NOMO-1 treated with DMSO at 0.1 percent for 48 hours (cell line): ENCODE results near the gene TOMM40.
"Not testable (repeated sequence)": the region's sequence is repeated elsewhere in the genome, so short reads cannot be mapped to it uniquely, and the experiment has no call there.

Source experiments
- DNase-seq: peaks from one replicate; lab custom pipeline; 2025; ENCODE audit not compliant: unreplicated experiment; lab: John Stamatoyannopoulos, UW

Gene TOMM40

DNA sequence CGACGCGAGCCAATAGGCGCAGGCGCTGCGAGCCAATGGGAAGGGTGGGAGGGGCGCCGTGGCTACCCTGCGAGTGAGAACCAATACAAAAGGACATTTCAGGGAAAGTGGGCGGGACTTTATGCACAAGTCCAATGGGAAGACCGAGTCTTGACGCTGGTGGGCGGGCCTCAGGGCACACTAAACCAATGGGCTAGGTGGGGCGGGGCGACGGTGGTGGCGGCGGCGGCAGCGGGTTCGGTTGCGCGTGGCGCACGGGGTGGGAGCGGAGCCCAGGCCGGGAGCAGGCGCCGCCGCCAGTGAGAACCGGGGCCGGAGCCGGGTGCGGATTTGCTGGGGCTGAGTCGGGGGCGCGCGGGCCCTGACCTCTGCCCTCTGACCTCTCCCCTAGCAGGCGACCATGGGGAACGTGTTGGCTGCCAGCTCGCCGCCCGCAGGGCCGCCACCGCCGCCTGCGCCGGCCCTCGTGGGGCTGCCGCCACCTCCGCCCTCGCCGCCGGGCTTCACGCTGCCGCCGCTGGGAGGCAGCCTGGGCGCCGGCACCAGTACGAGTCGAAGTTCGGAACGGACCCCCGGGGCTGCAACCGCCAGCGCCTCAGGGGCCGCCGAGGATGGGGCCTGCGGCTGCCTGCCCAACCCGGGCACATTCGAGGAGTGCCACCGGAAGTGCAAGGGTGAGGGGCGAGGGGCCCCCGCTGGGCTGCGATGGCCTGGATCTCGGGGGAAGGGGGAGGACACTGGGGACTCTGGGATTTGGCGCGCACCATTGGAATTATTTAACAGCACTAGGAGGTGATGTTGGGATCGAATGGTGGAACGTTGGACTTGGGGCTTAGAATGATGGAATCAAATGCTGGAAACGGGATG lies at the start of gene TOMM40:
Gene TOMM40 (plus strand): TSS at position 239 of the 867 bp plus-strand sequence. CDS start 162 bp downstream, at position 401.
- peak; percentile 100 for DNase-seq

DNA sequence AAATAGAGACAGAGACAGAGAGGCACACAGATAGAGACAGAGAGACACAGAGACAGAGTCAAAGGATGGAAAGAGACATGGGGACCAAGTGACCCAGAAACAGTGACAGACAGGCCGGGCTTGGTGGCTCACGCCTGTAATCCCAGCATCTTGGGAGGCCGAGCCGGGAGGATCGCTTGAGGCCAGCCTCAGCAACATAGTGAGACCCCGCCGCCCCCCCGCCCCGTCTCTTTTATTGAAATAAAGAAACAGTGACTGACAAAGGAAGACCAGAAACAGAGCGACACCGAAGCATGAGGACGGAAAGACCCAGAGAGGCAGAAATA lies 45.8 kb upstream of the TOMM40 start:
- no peak for DNase-seq

DNA sequence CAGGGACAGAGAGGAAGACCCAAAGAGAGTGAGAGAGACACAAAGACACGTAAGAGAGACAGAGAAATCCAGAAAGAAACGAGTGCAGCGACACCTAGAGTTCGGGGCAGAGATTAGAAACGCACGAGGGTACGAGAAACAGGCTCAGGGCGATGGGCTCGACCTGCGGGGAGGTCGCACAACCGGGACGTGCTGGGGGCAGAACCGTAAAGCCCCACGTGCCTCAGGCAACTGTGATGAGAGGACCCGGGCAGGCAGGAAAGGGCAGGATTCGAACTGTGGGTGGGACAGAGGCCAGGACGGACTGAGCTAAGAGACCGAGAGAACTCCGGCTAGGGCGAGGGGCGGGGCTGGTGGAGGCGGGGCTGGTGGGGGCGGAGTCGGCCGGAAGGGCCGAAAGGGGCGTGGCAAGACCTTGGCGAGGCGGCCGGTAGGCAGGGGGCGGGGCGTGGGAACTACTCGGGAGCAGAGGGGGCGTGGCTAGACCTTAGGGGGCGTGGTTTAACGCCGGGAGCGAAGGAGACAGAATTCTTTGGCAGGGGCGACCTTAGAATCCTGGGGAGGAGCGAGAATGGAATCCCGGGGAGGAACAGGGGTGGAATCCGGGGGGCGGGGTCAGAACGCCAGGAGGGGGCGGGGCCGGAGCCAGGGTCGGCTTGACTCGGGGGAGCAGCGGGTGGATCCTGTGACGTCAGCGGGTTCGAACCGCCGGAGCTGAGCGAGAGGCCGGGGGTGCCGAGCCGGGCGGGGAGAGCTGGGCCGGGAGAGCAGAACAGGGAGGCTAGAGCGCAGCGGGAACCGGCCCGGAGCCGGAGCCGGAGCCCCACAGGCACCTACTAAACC lies 45.2 kb upstream of the TOMM40 start, which contains the start of gene NECTIN2:
Gene NECTIN2 (plus strand): TSS at position 686 of the 843 bp plus-strand sequence. CDS start 229 bp downstream, outside the sequence.
- peak; percentile 89 for DNase-seq

DNA sequence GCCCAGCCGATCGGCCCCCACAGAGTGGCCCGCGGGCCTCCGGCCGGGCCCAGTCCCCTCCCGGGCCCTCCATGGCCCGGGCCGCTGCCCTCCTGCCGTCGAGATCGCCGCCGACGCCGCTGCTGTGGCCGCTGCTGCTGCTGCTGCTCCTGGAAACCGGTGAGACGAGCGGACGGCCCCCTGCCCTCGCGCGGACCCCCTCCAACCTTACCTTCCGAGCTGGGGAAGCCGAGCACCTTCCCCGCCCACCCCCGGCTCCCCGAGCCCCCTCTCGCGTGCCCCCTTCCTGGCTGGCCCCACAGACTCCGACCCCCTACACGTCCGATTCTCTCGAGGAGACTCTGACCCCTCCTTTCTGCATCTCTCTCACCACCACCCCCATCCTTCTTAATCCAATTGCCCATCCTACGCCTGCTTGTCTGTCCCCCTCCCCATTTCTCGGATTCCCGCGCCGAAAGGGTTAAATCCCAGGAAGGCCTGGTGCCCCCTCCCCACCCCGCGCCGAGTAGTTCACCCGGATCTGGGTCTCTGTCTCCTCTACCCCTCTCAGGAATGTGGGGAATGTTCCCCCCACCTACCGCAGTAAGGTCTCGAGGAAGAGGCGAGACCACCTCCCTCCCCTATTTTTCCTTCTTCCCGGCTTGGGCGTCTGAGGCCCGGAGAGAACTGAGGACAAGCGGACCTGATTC lies 44.5 kb upstream of the TOMM40 start:
- no peak for DNase-seq

DNA sequence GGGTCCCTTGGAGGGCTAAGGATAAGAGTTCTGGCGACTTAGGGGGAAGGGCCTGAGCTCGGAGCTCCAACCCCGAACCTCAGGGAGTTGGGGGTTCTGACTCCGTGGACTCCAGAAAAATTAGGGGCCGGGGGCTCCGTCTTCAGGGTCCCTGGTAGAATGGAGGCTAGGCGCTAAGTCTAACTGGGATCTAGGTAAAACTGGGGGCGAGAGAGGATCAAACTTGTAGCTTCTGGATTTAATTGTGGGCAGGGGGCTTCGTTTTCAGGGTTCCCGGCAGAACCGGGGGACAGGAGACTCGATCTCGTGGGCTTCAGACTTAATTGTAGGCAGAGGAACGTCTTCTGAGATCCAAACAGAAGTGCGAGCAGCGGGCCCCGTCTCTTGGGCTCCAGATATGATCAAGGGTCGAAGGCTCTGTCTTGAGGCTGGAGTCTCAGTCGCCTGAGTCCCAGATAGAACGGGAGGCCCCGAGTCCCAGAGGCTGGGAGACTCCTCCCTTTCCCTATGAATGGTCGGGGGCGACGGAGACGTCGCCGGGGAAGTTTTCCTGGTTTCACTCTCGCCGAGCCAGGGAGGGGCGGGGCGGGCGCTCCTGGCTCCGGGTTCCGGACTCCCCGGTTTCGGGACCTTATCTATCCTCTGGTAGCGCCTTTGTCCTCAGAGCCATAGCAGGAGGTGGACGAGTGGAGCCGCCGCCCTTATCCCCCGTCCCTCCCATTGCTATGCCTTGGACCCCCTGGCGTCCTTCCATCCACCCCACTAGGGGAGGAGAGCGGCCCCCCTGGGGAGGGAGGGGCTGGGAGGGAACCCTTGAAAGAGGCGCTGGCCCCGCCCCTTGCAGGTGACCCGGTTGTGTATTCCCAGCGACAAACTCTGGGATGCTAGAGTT lies 43.7 kb upstream of the TOMM40 start:
- peak; percentile 10 for DNase-seq

DNA sequence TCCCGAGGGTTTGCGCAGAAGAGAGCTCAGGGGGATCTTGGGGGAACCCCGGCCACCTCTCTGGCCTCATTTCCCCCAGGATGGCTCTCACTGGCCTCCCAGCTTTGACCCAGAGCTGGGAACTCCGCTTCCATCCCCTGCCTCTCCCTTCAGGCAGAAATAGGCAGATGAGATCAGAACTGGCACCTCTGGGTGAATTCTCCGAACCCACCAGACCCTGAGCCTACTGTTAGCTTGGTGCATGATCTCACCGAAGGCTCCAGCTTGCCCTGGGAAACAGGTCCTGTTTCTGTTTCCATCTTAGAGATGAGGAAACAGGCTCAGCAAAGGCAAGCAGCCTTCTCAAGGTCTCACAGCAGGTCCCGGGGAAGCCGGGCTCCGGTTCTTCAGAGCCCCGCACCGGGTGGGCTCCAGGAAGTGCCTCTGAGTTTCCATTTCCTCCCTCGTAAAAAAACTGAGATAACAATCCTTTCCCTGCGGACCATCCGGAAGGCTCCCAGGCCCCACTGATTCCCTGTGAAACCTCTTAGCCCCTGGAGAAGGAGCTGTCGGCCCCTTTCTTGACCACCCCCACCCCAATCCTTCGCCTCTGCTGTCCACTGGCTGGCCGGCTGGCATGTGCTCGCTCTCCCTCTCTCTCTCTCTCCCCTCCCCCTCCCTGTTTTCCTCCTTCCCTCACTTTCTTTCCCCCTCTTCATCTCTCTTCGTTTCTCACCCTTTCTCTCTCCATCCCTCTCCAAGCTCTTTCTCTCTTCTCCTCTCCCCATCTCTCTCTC lies 42.8 kb upstream of the TOMM40 start:
- no peak for DNase-seq

DNA sequence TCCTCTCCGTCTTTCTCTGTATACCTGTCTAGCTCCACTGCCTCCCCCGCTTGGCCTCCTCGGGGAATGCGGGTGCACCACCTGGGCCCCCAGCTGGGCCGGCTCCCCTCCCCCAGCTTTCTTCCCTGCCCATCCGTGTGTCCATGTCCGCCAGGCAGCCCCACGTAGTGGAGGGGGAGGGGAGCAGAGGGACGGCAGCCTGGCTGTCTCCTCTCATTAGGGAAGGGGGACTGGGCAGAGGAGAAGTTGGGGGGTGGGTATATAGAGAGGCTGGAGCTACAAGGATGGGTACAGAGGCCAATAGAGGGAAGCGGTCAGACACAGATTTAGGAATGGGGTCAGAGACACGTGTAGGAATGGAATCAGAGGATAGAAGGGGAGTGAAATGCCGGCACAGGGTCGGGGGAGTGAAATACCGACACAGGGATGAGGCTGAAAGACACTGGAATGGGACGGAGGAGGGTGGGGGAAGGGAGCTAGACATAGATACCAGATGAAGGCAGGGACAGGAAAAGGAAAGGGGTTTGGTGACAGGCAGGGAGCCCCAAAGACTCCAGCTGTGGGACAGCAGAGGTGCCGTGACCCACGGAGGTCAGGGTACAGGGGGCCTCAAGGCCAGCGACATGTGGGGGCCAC lies 42.1 kb upstream of the TOMM40 start:
- DNase-seq: no peak

DNA sequence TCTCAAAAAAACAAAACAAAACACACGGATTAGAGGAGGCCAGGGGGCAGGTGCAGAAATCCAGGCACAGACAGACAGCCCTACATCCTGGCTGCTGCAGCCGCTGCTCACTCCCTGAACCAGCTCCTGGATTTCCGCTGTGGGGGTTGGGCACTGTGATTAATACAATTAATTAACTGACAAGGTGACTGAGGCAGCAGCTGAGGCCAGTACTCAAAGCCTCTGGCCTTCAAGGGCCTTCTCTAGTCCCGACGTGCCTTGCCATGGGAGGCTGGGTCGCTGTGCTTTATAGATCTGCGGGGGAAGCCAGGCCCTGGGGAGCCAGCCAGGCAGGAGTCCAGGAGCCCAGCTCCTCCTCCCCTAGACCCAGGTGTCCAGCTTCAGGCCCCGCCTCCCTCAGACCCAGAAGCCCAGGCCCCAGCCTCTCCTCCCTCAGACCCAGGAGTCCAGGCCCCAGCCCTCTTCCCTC lies 40.4 kb upstream of the TOMM40 start:
- DNase-seq: no peak

DNA sequence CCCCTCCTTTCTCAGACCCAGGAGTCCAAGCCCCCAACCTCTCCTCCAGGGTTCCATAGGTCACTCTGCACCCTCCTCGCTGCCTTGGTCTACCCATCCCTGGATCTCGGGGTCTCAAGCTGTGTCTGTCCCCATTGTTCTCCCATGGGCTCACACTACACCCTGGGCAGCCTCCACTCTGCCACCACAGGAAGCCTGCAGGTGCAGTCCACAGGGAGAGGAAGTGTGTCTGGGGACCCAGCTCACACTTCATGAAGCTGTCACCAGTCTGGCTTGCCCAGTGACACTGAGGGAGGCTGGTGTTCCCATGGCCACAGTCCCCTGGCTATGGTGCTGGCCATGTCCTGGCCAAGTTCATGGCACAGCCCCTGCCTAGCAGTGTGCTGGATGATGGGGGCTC lies 39.6 kb upstream of the TOMM40 start:
- DNase-seq: no peak

DNA sequence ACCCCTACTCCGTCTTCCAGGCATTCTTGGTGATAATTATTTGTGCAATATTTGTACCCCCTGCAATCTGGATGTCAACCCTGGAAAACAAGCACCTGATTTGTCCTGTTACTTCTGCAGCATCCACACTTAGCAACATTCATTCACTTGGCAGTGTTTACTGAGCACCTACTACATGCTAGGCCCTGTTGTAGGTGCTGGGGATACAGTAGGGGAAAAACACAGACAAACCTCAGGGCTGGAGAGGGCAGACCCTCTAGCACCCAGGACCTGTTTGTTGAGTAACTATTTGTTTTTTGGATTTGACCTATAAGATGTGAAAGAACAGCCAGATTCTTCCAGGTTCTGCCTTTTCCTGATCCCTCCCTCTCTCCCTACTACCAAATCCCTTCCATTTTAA lies 35.4 kb upstream of the TOMM40 start:
- no peak for DNase-seq

DNA sequence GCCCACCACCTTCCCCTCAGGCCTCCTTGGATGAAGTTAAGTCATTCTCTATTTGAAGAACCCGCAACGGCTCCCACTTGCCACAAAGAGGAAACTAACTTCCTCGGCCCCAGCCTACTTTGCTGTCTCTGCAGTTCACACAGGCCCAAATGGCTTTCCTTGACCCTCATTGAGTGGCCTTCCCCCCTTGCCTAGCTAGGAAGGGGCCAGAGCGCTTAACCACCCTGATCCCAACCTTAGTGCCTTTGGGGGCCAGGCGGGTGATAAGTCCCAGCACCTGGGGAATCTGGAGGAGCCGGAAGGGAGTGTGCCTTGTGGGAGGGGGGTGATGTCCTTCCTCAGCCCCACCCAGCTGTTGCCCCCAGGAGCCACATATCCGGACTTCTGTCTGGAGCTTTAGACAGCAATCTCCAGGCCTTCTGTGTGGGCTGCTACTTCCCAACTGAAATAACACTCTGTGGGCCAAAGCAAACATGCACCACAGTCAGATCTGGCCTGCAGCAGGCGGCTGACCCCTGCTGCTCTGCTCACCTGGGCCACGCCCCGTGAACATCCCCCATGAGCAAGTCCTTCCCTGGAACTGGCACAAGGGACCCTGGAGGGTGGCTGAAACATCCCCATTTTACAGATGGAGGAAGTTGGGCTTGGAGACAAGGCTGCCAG lies 34.5 kb upstream of the TOMM40 start:
- DNase-seq: peak; percentile 69

DNA sequence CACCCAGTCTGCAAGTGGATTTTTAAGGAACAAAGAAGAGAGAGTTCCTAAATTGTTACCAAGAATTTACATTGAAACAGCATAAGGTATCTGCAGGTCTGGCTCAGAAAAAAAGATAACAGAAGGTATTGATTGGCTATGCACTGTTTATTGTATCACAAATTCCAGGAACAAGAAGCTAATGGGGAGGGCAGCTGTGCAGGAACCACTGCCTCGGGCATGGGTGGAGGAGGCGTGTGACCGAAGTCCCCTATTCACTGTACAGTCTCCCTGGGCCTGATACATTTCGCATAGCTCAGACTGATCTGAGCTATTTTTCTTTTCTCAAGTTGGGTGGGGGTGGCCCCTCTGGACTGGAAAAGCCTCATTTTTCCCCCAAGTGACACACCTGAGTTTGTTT lies 33.2 kb upstream of the TOMM40 start:
- no peak for DNase-seq

DNA sequence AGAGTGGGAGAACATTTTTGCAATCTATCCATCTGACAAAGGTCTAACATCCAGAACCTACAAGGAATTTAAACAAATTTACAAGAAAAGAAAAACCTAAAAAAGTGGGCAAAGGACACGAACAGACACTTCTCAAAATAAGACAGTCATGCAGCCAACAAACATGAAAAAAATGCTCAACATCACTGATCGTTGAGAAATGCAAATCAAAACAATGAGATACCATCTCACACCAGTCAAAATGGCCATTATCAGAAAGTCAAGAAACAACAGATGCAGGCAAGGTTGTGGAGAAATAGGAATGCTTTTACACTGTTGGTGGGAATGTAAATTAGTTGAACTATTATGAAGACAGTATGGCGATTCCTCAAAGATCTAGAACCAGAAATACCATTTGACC lies 29.5 kb upstream of the TOMM40 start:
- DNase-seq: not testable (repeated sequence)

DNA sequence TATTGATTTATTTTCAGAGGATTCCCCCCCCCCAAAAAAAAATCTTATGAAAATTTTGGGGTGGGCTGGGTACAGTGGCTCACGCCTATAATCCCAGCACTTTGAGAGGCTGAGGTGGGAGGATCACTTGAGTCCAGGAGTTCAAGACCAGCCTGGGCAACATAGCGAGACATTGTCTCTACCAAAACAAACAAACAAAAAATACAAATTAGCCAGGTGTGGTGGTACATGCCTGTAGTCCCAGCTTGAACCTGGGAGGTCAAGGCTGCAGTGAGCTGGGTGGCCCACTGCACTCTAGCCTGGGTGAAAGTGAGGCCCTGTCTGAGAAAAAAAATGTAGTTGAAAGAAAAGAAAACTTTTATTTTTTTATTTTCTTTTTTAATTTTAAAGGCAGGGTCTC lies 27.1 kb upstream of the TOMM40 start:
- DNase-seq: no peak

DNA sequence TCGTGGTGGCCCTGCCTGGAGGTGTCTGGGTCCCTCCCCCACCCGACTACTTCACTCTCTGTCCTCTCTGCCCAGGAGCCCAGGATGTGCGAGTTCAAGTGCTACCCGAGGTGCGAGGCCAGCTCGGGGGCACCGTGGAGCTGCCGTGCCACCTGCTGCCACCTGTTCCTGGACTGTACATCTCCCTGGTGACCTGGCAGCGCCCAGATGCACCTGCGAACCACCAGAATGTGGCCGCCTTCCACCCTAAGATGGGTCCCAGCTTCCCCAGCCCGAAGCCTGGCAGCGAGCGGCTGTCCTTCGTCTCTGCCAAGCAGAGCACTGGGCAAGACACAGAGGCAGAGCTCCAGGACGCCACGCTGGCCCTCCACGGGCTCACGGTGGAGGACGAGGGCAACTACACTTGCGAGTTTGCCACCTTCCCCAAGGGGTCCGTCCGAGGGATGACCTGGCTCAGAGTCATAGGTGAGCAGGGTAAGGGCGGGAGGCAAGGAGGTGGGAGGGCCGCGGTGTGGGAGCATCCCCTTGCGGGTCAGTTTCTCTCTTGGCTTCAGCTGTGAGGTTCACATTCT lies 25.8 kb upstream of the TOMM40 start:
- no peak for DNase-seq

DNA sequence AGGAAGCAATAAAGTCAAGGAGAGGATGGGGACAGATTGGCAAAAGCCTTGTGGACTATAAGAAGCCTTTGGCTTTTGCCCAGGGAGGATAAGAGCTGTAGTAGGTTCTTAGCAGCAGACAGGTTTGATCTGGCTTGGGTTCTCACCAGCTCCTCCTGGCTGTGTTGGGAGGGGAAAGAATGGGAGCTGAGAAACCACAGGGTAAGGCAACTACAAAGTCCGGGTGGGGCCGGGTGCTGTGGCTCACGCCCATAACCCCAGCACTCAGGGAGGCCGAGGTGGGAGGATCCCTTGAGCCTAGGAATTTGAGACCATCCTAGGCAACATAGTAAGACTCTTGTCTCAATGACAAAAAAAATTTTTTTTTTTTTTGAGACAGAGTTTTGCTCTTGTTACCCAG lies 24.4 kb upstream of the TOMM40 start:
- DNase-seq: no peak

DNA sequence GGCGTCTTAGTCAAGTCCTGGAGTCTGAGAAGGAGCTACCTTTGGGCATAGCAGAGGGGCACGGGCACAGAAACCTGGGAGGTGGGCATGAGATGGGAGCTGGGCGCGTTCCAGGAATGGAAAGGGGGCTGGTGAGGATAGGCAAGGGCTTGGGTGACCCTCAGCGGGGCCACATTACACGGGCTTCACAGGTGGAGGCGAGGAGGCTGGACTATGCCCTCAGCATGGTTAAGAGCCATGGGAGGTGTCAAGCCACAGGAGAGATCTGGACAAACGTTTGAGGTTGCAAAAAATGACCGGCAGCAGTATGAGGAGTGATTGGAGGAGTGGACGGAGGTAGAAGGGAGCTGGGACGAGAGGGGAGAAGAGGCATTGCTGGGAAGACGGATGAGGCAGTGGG lies 23.5 kb upstream of the TOMM40 start:
- DNase-seq: no peak

DNA sequence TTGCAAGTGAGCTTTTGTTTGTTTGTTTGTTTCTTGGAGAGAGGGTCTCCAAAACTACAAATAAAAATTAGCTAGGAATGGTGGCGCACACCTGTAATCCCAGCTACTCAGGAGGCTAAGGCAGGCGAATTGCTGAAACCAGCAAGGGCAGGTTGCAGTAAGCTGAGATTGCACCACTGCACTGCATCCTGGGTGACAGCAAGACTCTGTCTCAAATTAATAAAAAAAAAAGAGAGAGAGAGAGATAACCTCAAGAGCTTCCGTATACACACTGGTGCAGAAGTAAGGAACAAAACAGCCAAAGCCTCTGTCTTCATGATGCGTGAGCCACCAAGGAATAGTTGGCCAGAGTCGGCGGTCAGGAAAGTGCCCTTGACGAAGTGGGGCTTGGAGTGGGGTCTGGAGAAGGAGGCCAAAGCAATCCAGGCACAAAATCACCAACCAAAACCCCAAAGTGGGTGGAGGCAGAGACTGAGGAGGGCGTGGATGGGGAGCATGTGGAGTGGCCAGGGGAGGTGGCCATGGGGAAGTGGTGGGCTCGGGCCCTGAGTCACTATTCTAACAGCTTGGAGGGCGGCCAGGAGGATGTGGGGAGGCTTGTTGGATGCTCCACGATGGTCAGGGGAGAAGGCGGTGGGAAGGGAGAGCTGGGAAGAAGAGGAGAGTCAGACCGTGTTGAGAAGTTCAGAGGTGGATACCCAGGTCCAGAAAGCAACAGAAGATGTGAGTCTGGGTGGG lies 21.2 kb upstream of the TOMM40 start:
- peak; percentile 18 for DNase-seq
